ENCODE results near the gene SCNN1G.

Gene SCNN1G

DNA sequence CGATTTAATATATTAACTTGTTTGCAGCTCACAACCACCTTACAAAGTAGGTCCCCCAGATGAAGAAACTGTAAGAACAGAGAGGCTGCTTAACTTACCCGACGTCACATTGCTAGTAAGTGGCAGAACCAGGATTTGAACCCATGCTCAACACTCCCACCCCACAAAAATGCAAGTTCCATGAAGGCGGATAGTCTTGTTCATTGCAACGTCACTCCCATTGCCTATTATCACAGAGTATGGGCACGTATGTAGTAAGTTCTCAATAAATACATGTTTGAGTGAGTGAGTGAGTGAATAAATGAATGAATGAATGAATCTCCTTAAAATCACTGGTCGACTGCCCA is 34.4 kb upstream of the SCNN1G start:
- peak overlapping the region; percentile 86 for H3K27ac ChIP-seq
- no peak for TF ChIP-seq CTCF (conservative IDR thresholded peaks at IDR 0.05)

- H3K27ac ChIP-seq = peak overlapping the region; percentile 86
These were observed 33.9 kb upstream of the SCNN1G start for GRCh38 chr16:23148513-23149266.

DNA sequence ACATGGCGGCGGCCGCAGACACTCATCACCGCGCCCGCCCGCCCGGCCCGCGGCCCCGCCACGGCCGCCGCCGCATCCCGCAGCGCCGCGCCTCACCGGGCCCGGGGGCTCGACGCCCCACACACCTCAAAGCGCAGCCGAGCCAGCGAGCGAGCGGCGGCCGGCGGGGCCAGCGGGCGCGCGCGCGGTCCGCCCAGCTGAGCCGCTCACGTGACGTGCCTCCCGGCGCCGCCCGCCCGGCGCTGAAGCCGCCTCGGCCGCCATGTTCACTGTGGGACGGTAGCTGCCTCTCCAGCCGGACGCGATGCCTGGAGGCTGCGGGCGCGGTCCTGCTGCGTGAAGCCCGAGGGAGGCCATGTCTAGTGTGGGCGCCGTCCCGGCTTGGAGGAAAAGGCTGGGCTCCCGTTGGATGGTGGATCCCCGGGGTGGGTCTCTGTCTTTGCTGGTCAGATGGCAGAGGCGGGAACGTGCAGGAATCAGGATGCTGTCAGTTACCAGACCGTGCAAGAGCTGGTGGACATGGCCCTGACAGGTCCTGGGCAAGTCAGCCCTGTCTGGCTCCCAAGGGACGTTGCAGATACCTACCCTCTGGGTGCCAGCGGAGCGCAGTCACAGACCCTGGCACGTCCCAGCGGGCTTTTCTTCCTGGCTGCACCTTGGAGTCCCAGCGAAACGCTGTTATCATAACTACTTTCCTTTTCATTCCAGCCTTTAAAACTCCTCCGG is 33.1 kb upstream of the SCNN1G start, which contains the start of gene USP31:
USP31 (minus strand) TSS at position 186 of the 726 bp plus-strand sequence; CDS start at position 4, 182 bp downstream.
- TF ChIP-seq CTCF (conservative IDR thresholded peaks at IDR 0.05) = no peak
- peak within 1 kb of the TSS; percentile 86 for H3K27ac ChIP-seq

More at GRCh38 chr16:23148513-23149266, 33.9 kb upstream of the SCNN1G start:
- no peak for TF ChIP-seq CTCF (conservative IDR thresholded peaks at IDR 0.05)

GRCh38 chr16:23149993-23150364 is 32.6 kb upstream of the SCNN1G start:
- peak overlapping the region; percentile 86 for H3K27ac ChIP-seq
- no peak for TF ChIP-seq CTCF (conservative IDR thresholded peaks at IDR 0.05)

- H3K27ac ChIP-seq = peak overlapping the region; percentile 86
- no peak for TF ChIP-seq CTCF (conservative IDR thresholded peaks at IDR 0.05)
These were observed 30.0 kb upstream of the SCNN1G start for GRCh38 chr16:23152386-23153178.

DNA sequence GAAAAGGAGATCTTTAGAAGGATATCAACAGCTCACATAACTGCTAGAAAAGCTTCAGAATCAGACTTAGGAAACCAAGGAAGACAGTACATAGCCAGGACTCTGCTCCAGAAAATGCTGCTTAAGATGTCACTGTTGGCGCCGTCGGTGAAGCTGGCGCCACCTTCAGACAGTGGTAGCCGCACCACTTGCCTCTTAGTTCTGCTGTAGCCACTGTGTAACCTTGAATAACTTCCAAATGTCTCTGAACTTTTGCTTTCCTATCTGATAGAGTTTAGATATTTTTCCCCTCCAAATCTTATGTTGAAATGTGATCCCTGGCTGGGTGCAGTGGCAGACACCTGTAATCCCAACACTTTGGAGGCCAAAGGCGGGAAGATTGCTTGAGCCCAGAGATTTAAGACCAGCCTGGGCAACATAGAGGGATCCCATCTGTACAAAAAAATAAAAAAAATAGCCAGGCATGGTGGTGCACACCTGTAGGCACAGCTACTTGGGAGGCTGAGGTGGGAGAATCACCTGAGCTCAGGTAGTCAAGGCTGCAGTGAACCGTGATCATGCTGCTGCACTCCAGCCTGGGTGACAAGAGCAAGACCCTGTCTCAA is 27.0 kb upstream of the SCNN1G start:
- peak; percentile 22; the same call in 1 of the 2 replicates for TF ChIP-seq CTCF (conservative IDR thresholded peaks at IDR 0.05)
- H3K27ac ChIP-seq = no peak overlapping the region
